DMS114 treated with DMSO at 0.1 percent for 48 hours (cell line): Measurements from ENCODE around the gene DCAF17.
"Not testable (repeated sequence)": the region's sequence is repeated elsewhere in the genome, so short reads cannot be mapped to it uniquely, and the experiment has no call there.

ENCODE experiments used
- DNase-seq: peaks from one replicate; lab custom pipeline; 2025; ENCODE audit not compliant: unreplicated experiment; lab: John Stamatoyannopoulos, UW

Gene DCAF17

GRCh38 chr2:171452773-171453172 is 18.7 kb downstream of the DCAF17 start:
- no peak for DNase-seq

DNA sequence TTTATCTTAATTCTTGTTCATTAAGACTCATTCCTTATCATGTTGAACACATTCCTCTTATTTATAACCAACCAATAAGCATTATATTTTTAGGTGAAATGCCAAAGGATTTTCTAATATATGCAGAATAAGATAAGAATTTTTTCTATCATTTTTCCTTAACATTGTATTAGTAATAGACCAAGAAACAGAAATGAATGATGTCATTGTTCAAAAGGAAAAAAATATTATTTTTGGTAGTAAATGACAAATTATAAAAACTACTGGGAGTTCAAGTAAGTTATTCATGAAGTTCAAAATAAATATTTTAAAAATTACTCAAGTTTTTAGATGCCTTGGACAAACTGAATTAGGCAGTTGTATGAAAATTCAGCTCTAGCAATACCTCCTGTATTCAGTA is 25.5 kb downstream of the DCAF17 start:
- DNase-seq, result no peak

- DNase-seq, result no peak
Measured at GRCh38 chr2:171460537-171460936, 26.5 kb downstream of the DCAF17 start.

DNA sequence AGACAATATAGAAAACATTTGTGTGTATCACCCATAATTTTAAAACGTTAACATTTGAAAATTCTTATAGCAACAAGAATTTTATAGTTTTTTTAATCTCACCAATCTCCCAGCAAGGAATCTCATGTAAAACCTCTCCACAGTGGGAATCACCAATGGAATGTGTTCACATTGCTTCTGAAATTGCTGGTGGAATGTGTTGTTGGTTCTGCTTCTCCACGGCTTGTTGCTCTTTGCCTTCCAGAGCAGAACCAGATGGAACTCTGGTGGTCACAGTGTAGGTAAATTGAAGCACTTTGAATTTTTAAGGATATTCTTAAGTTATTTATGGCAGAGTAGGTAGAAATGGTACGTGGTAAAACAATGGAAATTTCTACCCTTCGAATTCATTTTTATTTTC is 35.1 kb downstream of the DCAF17 start:
- no peak for DNase-seq

- DNase-seq, result no peak
Measured at GRCh38 chr2:171470129-171470528, 36.1 kb downstream of the DCAF17 start.

DNA sequence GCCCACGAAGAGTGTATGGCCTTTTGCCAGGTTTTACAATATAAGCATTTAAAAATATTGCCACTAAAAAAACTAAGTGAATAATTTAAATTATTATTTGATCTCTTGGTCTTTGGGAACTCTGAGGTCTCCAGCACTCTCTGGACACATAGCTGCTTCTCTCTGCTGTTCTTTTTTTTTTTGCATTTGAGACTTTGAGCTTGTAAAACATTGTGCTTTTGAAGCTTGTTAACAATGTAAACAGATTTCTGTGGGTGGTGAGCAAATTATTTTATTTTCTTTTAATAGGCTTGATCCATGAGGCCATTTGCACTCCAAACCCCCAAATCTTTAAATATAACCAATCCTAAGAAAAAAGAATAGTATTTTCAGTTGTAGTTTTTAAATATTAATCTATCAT is 42.0 kb downstream of the DCAF17 start:
- DNase-seq, result no peak

GRCh38 chr2:171478345-171478744 is 44.3 kb downstream of the DCAF17 start:
- DNase-seq, result no peak

DNA sequence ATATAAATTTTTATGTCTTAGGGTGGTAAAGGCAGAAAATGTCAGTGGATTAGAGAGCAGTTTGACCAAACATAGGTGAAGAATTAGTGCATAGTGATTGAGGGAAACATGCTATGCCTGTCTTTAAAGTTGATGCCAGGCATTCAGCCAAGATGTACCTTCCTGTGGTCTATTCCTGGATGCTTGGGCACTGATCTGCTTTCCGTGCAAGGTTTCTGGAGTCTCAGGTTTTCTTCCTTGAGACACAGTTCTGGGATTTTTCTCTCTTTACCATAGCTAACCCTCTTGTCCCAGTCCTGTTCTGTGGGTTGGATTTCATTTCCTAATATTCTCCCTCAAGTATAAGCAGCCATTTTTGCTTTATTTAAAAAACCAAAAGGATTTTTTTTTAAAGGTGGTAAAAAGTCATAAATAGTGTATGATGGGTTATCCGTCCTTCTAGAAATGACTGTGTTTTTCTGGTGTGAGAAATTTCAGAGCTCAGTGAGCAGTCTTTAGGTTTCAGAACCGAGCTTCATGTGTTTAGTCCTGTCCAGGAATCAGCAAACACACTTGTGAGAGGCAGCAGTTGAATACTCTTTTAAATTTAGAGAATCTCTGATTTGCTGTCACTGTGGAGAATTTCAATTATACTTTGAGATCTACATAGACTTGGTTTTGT is 45.3 kb downstream of the DCAF17 start:
- no peak for DNase-seq

DNA sequence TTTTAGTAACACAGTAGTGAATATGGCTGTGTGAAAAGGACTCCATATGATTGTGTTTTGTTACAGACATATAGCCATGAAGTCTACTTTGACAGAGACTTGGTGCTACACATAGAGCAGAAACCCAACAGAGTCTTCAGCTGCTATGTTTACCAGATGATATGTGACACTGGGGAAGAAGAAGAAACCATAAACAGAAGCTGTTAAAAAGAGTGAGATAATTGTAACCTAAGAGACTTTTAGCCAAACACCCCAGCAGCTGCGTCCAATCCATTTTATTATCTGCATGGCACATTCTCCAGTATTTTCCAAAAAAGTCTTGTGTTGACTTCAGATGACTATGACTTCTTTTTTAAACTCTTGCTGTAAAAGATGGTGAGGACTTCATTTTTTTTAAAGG is 46.9 kb downstream of the DCAF17 start:
- DNase-seq, result no peak

DNA sequence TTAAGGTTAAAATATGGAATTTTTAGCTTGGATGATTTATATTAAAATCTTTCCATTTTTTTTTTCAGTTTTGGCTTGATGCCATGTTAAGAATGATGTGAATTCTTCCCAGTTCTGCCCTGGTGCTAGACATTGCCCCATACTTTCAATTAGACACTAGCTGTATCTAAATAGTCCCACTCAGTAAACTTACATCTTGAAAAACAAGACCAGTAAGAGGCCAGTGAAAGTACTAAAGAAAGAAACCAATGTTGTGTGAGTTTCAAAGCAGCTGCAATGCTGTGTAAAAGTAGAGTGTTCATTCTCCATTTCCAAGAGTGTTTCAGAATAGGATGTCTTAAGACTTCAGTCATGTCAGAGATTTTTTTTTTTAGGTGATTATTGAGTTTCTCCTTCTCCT is 48.3 kb downstream of the DCAF17 start:
- no peak for DNase-seq

DNA sequence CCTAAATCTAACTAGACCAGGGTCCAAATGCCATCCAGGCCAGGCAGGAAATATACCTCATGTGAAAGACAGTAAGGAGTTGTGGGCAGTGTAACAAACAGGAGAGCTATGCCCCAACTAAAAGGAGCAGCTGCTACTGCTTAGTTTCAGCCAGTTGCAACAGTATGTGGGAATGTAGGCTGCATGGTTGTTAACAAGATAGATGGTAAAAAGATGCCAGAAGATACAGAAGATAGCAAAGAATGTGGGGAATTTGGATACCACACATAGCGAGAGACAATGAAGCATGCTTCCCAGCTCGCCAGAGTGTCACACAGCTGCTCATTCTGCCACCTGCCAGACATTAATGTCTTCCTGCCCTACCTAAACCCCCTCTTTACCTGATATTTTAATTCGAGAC is 48.9 kb downstream of the DCAF17 start:
- no peak for DNase-seq

DNA sequence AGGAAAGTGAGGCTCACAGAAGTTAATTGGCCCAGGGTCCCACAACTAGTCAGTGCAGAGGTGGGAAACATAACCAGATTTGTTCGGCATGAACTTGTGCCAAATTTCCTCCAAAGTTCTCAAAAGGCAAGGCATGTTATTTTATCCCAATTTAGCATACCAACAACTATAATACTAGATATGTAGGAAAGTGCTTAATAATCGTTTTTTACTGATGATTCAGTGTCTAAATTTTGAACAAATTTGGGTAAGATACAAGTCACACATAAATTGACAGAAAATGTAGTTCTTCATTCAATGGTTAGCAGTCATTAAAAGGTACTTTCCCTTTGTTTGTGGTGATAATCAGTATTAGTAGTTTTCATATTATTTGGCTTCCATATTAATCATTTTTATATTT is 49.8 kb downstream of the DCAF17 start:
- DNase-seq, result no peak

DNA sequence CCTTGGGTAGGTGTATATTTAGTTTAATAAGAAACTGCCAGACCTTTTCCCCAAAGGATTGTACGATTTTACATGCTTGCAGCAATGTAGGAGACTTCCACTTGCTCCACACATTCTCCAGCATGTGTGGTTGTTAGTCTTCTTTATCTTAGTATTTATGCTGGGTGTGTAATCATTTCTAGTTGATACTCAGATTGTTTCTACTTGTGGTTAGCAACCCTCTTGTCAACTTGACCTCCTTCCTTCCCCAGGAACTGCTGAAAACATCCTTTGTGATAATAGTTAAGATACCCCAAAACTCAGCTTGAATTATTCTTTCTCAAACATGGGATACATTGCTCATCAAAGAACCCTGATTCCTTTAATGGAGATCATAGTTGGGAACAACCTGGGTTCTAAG is 51.1 kb downstream of the DCAF17 start:
- DNase-seq, result no peak

GRCh38 chr2:171487201-171487600 is 53.2 kb downstream of the DCAF17 start:
- DNase-seq, result no peak

GRCh38 chr2:171487803-171488259 is 53.8 kb downstream of the DCAF17 start:
- DNase-seq, result no peak

GRCh38 chr2:171490577-171490976 is 56.6 kb downstream of the DCAF17 start:
- no peak for DNase-seq

DNA sequence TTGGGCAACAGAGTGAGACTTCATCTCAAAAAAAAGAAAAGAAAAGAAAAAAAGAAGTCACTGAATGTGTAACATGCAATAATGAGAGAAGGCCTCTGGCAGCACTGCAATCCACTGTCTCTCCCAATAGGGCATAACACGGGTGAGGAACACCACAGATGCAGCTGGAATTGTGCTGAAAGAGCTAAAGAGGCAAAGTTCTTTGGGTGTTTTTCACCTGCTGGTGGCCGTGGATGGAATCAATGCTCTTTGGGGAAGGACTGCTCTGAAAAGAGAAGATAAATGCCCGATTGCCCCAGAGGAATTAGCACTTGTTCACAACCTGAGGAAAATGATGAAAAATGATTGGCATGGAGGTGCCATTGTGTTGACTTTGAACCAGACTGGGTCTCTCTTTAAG is 57.3 kb downstream of the DCAF17 start:
- no peak for DNase-seq

- no peak for DNase-seq
Measured at GRCh38 chr2:171492664-171493063, 58.6 kb downstream of the DCAF17 start.

- DNase-seq, result not testable (repeated sequence)
Measured at GRCh38 chr2:171497664-171498063, 63.6 kb downstream of the DCAF17 start.

DNA sequence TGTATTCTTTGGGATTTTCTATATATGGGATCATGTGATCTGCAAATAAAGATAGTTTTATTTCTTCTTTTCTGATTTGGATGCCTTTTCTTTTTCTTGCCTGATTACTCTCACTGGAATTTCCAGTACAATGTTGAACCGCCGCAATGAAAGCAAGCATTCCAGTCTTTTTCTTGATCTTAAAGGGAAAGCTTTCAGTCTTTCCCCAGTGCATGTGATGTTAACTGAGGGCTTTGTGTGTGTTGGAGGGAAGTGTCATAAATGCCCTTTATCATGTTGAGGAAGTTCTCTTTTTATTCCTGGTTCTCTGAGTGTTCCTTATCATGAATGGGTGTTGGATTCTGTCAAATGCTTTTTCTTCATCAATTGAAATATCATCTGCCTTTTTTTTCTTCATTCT is 71.3 kb downstream of the DCAF17 start:
- no peak for DNase-seq

DNA sequence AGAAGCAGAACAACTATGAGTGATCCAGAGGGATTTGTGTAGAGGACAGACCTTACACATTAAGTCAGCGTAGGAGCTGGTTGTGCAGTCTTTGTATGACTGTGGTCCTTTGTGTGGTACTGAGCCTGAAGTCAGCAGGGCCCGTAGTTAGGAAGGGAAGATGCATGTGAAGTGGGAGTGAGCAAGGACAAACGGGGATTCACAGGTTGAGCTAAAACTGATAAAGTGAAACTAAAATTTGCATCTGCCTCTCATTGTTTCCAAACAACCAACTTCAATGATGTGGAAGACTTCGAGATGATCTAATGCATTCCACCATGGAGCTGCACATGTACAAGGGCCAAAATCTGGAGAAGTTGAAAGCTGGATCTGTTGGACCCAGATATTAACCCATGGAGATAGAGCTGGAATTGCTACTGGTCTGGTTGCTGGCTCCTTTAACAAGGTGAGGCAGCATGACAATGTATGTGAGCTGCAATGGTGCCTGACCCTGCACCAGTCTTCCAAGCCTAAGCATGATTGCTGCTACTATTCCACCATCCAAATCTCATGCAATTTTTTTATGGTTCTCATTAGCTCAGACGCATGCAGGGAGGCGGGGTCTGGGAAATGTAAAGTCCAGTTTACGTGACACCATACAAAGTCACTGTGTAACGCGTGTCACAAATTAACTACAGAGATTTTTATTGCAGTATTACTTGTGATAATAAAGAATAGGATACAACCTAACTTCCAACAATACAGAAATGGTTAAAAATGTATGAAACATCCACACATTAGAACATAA is 76.1 kb downstream of the DCAF17 start:
- no peak for DNase-seq

DNA sequence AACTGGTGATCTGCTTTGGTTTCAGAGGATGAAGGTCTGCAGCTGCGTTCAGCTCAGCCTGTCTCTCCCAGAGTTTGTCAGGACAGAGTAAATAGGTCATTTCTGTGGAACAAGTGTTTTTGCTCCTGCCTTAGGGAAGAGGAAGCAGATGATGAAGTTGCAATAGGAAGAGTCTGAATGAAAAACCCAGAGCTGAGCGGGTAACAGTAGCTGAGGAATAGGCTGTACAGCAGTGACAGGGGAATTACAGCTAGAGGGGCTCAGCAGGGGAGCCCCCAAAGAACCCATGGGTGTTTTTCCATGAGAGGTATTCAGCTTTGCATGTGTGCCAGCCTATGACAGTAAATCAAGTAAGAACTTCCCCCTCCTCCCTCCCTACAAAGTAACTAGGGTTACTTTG is 78.0 kb downstream of the DCAF17 start:
- DNase-seq, result no peak
